ENCODE results near the gene CELA2A.

CELA2A gene

GRCh38 chr1:15418806-15419515 lies 37.6 kb upstream of the CELA2A start:
- Histone ChIP-seq H3K27me3 (ENCODE audit: insufficient read depth, poor library complexity, severe bottlenecking) (no peaks in the 10 kb centered on the region), H3K4me3 (replicated peaks; ENCODE audit: insufficient read depth, low read length) (no peak overlapping the region), H3K27ac (replicated peaks) (no peak overlapping the region)
- no peak for DNase-seq (ENCODE audit: low read depth in 1 of 2, low spot score in 1 of 2)
- TF ChIP-seq CTCF (IDR thresholded peaks at IDR 0.05; ENCODE audit: insufficient read depth, low read length) (no peak), REST (IDR thresholded peaks at IDR 0.05; ENCODE audit: insufficient replicate concordance, low read depth) (no peak), SPI1 (IDR thresholded peaks at IDR 0.05; ENCODE audit: borderline replicate concordance, low read depth) (no peak), GABPA (IDR thresholded peaks at IDR 0.05; ENCODE audit: low read depth) (no peak), POLR2AphosphoS5 (IDR thresholded peaks at IDR 0.05; ENCODE audit: low read depth) (no peak)

- Histone ChIP-seq H3K27me3 (ENCODE audit: insufficient read depth, poor library complexity, severe bottlenecking) (no peaks in the 10 kb centered on the region), H3K4me3 (replicated peaks; ENCODE audit: insufficient read depth, low read length) (no peak overlapping the region), H3K27ac (replicated peaks) (no peak overlapping the region)
- no peak for DNase-seq (ENCODE audit: low read depth in 1 of 2, low spot score in 1 of 2)
- TF ChIP-seq GABPA (IDR thresholded peaks at IDR 0.05; ENCODE audit: low read depth) (no peak), POLR2AphosphoS5 (IDR thresholded peaks at IDR 0.05; ENCODE audit: low read depth) (no peak), REST (IDR thresholded peaks at IDR 0.05; ENCODE audit: insufficient replicate concordance, low read depth) (no peak), CTCF (IDR thresholded peaks at IDR 0.05; ENCODE audit: insufficient read depth, low read length) (no peak), SPI1 (IDR thresholded peaks at IDR 0.05; ENCODE audit: borderline replicate concordance, low read depth) (no peak)
Observed at GRCh38 chr1:15420853-15421465, 35.6 kb upstream of the CELA2A start.

GRCh38 chr1:15422871-15423270 lies 33.7 kb upstream of the CELA2A start:
- H3K27ac ChIP-seq (replicated peaks): no peak overlapping the region
- no peaks in the 10 kb centered on the region for H3K27me3 ChIP-seq (ENCODE audit: insufficient read depth, poor library complexity, severe bottlenecking)
- DNase-seq (ENCODE audit: low read depth in 1 of 2, low spot score in 1 of 2): no peak
- TF ChIP-seq CTCF (IDR thresholded peaks at IDR 0.05; ENCODE audit: insufficient read depth, low read length): no peak
- no peak for TF ChIP-seq GABPA (IDR thresholded peaks at IDR 0.05; ENCODE audit: low read depth)
- TF ChIP-seq REST (IDR thresholded peaks at IDR 0.05; ENCODE audit: insufficient replicate concordance, low read depth): no peak
- no peak for TF ChIP-seq SPI1 (IDR thresholded peaks at IDR 0.05; ENCODE audit: borderline replicate concordance, low read depth)
- TF ChIP-seq POLR2AphosphoS5 (IDR thresholded peaks at IDR 0.05; ENCODE audit: low read depth): no peak
- no peak overlapping the region for H3K4me3 ChIP-seq (replicated peaks; ENCODE audit: insufficient read depth, low read length)
